Neural cell (in vitro differentiated cells): ENCODE measurements around the gene MAMDC4.

Experiments
- CTCF ChIP-seq: fragments of 450-650 bp; IDR thresholded peaks from 2 replicates; pipeline ENCODE4 v1.5.1; 2014; ENCODE audit warnings: antibody characterized with exemption, mild to moderate bottlenecking, moderate library complexity; ENCODE audit not compliant: poor library complexity, severe bottlenecking
- EP300 ChIP-seq: fragments of 450-650 bp; conservative IDR thresholded peaks from 2 replicates; pipeline ENCODE4 v1.6.1; 2014; ENCODE audit warnings: antibody characterized with exemption, mild to moderate bottlenecking, moderate library complexity; ENCODE audit not compliant: poor library complexity, severe bottlenecking
- EZH2 ChIP-seq: fragments of 200-600, 300-800 bp; shearing (Covaris generic), sonication (generic); IDR thresholded peaks from 2 replicates; pipeline ENCODE4 v1.6.1; 2014; ENCODE audit warnings: antibody characterized with exemption, low read length, borderline replicate concordance, mild to moderate bottlenecking; ENCODE audit not compliant: insufficient read depth, poor library complexity, severe bottlenecking
- POLR2AphosphoS5 ChIP-seq: IDR thresholded peaks from 2 replicates; pipeline ENCODE4 v1.6.1; 2012
- SMC3 ChIP-seq: fragments of 450-650 bp; conservative IDR thresholded peaks from 2 replicates; pipeline ENCODE4 v1.6.1; 2014; ENCODE audit warnings: antibody characterized with exemption, mild to moderate bottlenecking, moderate library complexity; ENCODE audit not compliant: poor library complexity
- TAF1 ChIP-seq: IDR thresholded peaks from 2 replicates; pipeline ENCODE4 v1.6.1; 2012; ENCODE audit warnings: low read depth
- TF ChIP-seq, protein P1 (sequence below): IDR thresholded peaks from 2 replicates; pipeline ENCODE4 v1.6.1; 2012; ENCODE audit warnings: borderline replicate concordance

- TF ChIP-seq CTCF = no peak
- TF ChIP-seq EZH2 = no peak
- TF ChIP-seq, protein P1, sequence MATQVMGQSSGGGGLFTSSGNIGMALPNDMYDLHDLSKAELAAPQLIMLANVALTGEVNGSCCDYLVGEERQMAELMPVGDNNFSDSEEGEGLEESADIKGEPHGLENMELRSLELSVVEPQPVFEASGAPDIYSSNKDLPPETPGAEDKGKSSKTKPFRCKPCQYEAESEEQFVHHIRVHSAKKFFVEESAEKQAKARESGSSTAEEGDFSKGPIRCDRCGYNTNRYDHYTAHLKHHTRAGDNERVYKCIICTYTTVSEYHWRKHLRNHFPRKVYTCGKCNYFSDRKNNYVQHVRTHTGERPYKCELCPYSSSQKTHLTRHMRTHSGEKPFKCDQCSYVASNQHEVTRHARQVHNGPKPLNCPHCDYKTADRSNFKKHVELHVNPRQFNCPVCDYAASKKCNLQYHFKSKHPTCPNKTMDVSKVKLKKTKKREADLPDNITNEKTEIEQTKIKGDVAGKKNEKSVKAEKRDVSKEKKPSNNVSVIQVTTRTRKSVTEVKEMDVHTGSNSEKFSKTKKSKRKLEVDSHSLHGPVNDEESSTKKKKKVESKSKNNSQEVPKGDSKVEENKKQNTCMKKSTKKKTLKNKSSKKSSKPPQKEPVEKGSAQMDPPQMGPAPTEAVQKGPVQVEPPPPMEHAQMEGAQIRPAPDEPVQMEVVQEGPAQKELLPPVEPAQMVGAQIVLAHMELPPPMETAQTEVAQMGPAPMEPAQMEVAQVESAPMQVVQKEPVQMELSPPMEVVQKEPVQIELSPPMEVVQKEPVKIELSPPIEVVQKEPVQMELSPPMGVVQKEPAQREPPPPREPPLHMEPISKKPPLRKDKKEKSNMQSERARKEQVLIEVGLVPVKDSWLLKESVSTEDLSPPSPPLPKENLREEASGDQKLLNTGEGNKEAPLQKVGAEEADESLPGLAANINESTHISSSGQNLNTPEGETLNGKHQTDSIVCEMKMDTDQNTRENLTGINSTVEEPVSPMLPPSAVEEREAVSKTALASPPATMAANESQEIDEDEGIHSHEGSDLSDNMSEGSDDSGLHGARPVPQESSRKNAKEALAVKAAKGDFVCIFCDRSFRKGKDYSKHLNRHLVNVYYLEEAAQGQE = no peak
- TF ChIP-seq SMC3 = no peak
- TF ChIP-seq POLR2AphosphoS5 = no peak
- TF ChIP-seq EP300 = no peak
- TF ChIP-seq TAF1 = no peak
Measured at GRCh38 chr9:136838314-136839228, 13.6 kb upstream of the MAMDC4 start.
